GM23248 (cell line): ENCODE measurements around the gene RDH11.

Source experiments
- EZH2 ChIP-seq: fragments of 200-600 bp; sonication (generic); IDR thresholded peaks from 2 replicates; pipeline ENCODE4 v1.6.1; 2018; ENCODE audit warnings: antibody characterized with exemption, mild to moderate bottlenecking; ENCODE audit not compliant: insufficient read depth, poor library complexity, severe bottlenecking
- EZH2phosphoT487 ChIP-seq: fragments of 200-600 bp; sonication (generic); IDR thresholded peaks from 2 replicates; pipeline ENCODE4 v1.6.1; 2018; ENCODE audit warnings: antibody characterized with exemption, moderate library complexity, mild to moderate bottlenecking, low read depth; ENCODE audit not compliant: insufficient read depth

- TF ChIP-seq EZH2 = no peak
- no peak for TF ChIP-seq EZH2phosphoT487
These were observed 59.1 kb downstream of the RDH11 start for GRCh38 chr14:67636361-67636919.
